Fibroblast of lung (primary cell): ENCODE data around the gene AAMP. TPM values are rescaled to one million over a fixed set of nuclear protein-coding genes. Genes with fewer than 3 reads are reported as not detected.
A peak's percentile ranks its signal among the peaks of the same experiment; 100 is the strongest.

Source experiments
- DNase-seq, 2 donors: peaks; one replicate each; pipeline versions ENCODE4 v3.0.0 to v3.0.0-alpha.2; 2010; ENCODE audit warnings: low read depth in 2 of 2
- H2AFZ ChIP-seq: 2 replicates; pipeline ENCODE4 v1.5.1; 2012; ENCODE audit warnings: low read length, control low read depth, inconsistent platforms
- H3K27ac ChIP-seq: 2 replicates; pipeline ENCODE4 v1.5.1; 2011; ENCODE audit warnings: low read length, control low read depth; ENCODE audit not compliant: insufficient read depth
- H3K27me3 ChIP-seq: 2 replicates; pipeline ENCODE4 v1.5.1; 2011; ENCODE audit warnings: mild to moderate bottlenecking, low read length; ENCODE audit not compliant: control insufficient read depth, insufficient read depth
- H3K36me3 ChIP-seq: 2 replicates; pipeline ENCODE4 v1.5.1; 2011; ENCODE audit warnings: low read length; ENCODE audit not compliant: control insufficient read depth, insufficient read depth
- H3K4me1 ChIP-seq: 2 replicates; pipeline ENCODE4 v1.5.1; 2011; ENCODE audit warnings: low read length; ENCODE audit not compliant: control insufficient read depth, insufficient read depth; ENCODE audit errors: extremely low read depth
- H3K4me2 ChIP-seq: 2 replicates; pipeline ENCODE4 v1.5.1; 2011; ENCODE audit warnings: low read length, control low read depth; ENCODE audit not compliant: insufficient read depth; ENCODE audit errors: extremely low read depth
- H3K4me3 ChIP-seq, 4 experiments: fragments of 200-600 bp in 1 of 4; sonication (generic) in 1 of 4; replicated peaks in 1 of 4; 2 replicates each; pipeline ENCODE4 v1.5.1; 2011 to 2016; ENCODE audit warnings: low read length in 4 of 4, low read depth in 3 of 4, mild to moderate bottlenecking in 3 of 4, control low read depth in 2 of 4, inconsistent platforms in 1 of 4, mixed read lengths in 1 of 4; ENCODE audit not compliant: insufficient read depth in 1 of 4; ENCODE audit errors: control extremely low read depth in 1 of 4
- H3K79me2 ChIP-seq: 2 replicates; pipeline ENCODE4 v1.5.1; 2012; ENCODE audit warnings: mild to moderate bottlenecking, low read length, inconsistent platforms; ENCODE audit not compliant: control insufficient read depth, insufficient read depth
- H3K9ac ChIP-seq: 2 replicates; pipeline ENCODE4 v1.5.1; 2011; ENCODE audit warnings: mild to moderate bottlenecking, low read length, control low read depth; ENCODE audit not compliant: insufficient read depth
- H3K9me3 ChIP-seq: 2 replicates; pipeline ENCODE4 v1.5.1; 2012; ENCODE audit warnings: low read depth, low read length; ENCODE audit not compliant: control insufficient read depth, insufficient read depth
- H4K20me1 ChIP-seq: 2 replicates; pipeline ENCODE4 v1.5.1; 2011; ENCODE audit warnings: low read length; ENCODE audit not compliant: control insufficient read depth, insufficient read depth; ENCODE audit errors: extremely low read depth
- CTCF ChIP-seq, 2 donors: IDR thresholded peaks in 1 of 2; conservative IDR thresholded peaks in 1 of 2; 1 replicate in 1 of 2; 2 replicates in 1 of 2; pipeline ENCODE4 v1.5.1; 2011 to 2012; ENCODE audit warnings: low read length in 2 of 2, control low read depth in 1 of 2, inconsistent platforms in 1 of 2, low read depth in 1 of 2, mild to moderate bottlenecking in 1 of 2
- EZH2 ChIP-seq: IDR thresholded peaks from 2 replicates; pipeline ENCODE4 v1.5.1; 2012; ENCODE audit warnings: low read length, control low read depth, mild to moderate bottlenecking; ENCODE audit errors: missing control alignments
- polyA plus RNA-seq, 2 donors: library from polyadenylated mRNA; depleted of rRNA in 1 of 2; stranded (reverse) in 1 of 2; unstranded in 1 of 2; fragments of >200 nt; gene quantifications; 2 replicates each; pipeline ENCODE4 v1.2.1, GENCODE V29; 2011 to 2012; ENCODE audit warnings: missing spikeins in 1 of 2
- total RNA-seq: library from RNA; depleted of rRNA; stranded (reverse); fragments of >200 nt; gene quantifications from 2 replicates; pipeline ENCODE4 v1.2.1, GENCODE V29; 2014

The AAMP gene
- total and polyA plus RNA-seq, 2 donors (not counting 1 experiment from before 2014, with no cell fraction given) = 53.1 to 110 TPM

GRCh38 chr2:218221000-218221399 is 48.9 kb downstream of the AAMP start:
- Histone ChIP-seq H3K4me1 (peaks cover 11% of the 10 kb centered on the region), H3K27ac (no peak overlapping the region), H2AFZ (no peak overlapping the region), H3K79me2 (peaks cover 89% of the 10 kb centered on the region), H3K4me2 (peak overlapping the region; percentile 29), H4K20me1 (peaks cover 4% of the 10 kb centered on the region), H3K27me3 (no peaks in the 10 kb centered on the region), H3K36me3 (peaks cover 6% of the 10 kb centered on the region), H3K4me3 (peak overlapping the region in 1 of 4 experiments; percentile 77), H3K9ac (no peak overlapping the region), H3K9me3 (no peaks in the 10 kb centered on the region)
- TF ChIP-seq EZH2 (no peak), CTCF (conservative IDR thresholded peaks at IDR 0.05 in 1 of 2, IDR thresholded peaks at IDR 0.05 in 1 of 2; ENCODE audit: low read depth in 1 of 2, low read length in 2 of 2) (no peak)
- peak in 1 of 2 donors; percentile 14 for DNase-seq

DNA sequence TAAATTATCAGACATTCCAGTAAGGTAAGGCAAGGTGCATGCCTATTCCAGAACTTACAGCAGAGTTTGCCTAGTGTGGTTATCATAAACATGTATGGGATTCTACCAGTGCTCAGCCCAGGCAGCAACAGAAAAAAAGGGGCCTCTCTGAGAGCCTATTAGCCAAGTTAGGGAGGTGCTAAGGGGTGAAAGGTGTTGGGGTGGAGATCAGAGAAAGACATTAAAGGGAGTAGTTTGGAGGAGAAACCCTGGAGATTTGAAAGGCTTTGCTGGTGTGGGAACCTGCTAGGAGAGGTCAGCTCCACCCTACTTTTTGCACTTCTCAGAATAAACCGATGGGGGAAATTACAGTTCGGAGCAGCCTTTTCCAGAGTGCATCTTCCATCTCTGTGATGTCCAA is 50.0 kb downstream of the AAMP start:
- H3K27me3 ChIP-seq = no peaks in the 10 kb centered on the region
- H3K79me2 ChIP-seq = peaks cover 78% of the 10 kb centered on the region
- peaks cover 11% of the 10 kb centered on the region for H3K4me1 ChIP-seq
- H3K9ac ChIP-seq = no peak overlapping the region
- no peak overlapping the region for H2AFZ ChIP-seq
- TF ChIP-seq EZH2 (no peak), CTCF (conservative IDR thresholded peaks at IDR 0.05 in 1 of 2, IDR thresholded peaks at IDR 0.05 in 1 of 2; ENCODE audit: low read depth in 1 of 2, low read length in 2 of 2) (no peak)
- H3K4me3 ChIP-seq = peak overlapping the region in 3 of 4 experiments; percentile 2 to 77 (median 28)
- H4K20me1 ChIP-seq = peaks cover 4% of the 10 kb centered on the region
- peaks cover 6% of the 10 kb centered on the region for H3K36me3 ChIP-seq
- no peaks in the 10 kb centered on the region for H3K9me3 ChIP-seq
- H3K27ac ChIP-seq = no peak overlapping the region
- H3K4me2 ChIP-seq = peak overlapping the region; percentile 97
- DNase-seq = no peak

- TF ChIP-seq EZH2 (no peak), CTCF (conservative IDR thresholded peaks at IDR 0.05 in 1 of 2, IDR thresholded peaks at IDR 0.05 in 1 of 2; ENCODE audit: low read depth in 1 of 2, low read length in 2 of 2) (no peak)
- peak overlapping the region; percentile 77 to 94 (median 82) for H3K4me3 ChIP-seq
- peaks cover 5% of the 10 kb centered on the region for H3K36me3 ChIP-seq
- peak overlapping the region; percentile 94 for H3K27ac ChIP-seq
- peak overlapping the region; percentile 89 for H3K9ac ChIP-seq
- no peaks in the 10 kb centered on the region for H3K27me3 ChIP-seq
- H2AFZ ChIP-seq = no peak overlapping the region
- H3K9me3 ChIP-seq = no peaks in the 10 kb centered on the region
- peaks cover 64% of the 10 kb centered on the region for H3K79me2 ChIP-seq
- H4K20me1 ChIP-seq = peaks cover 4% of the 10 kb centered on the region
- DNase-seq = no peak
- H3K4me2 ChIP-seq = peak overlapping the region; percentile 97
- peaks cover 11% of the 10 kb centered on the region for H3K4me1 ChIP-seq
Measured at GRCh38 chr2:218218268-218219185, 51.4 kb downstream of the AAMP start.
